Erythroblast (primary cell): Measurements from ENCODE around the gene TLX2.

Experiments
- GATA1 ChIP-seq: IDR thresholded peaks from 2 replicates; pipeline ENCODE4 v1.6.1; 2011; ENCODE audit warnings: low read depth, mild to moderate bottlenecking, control low read depth, low read length, moderate library complexity
- POLR2A ChIP-seq: IDR thresholded peaks from 2 replicates; pipeline ENCODE4 v1.6.1; 2011; ENCODE audit warnings: mild to moderate bottlenecking, low read length

DNA sequence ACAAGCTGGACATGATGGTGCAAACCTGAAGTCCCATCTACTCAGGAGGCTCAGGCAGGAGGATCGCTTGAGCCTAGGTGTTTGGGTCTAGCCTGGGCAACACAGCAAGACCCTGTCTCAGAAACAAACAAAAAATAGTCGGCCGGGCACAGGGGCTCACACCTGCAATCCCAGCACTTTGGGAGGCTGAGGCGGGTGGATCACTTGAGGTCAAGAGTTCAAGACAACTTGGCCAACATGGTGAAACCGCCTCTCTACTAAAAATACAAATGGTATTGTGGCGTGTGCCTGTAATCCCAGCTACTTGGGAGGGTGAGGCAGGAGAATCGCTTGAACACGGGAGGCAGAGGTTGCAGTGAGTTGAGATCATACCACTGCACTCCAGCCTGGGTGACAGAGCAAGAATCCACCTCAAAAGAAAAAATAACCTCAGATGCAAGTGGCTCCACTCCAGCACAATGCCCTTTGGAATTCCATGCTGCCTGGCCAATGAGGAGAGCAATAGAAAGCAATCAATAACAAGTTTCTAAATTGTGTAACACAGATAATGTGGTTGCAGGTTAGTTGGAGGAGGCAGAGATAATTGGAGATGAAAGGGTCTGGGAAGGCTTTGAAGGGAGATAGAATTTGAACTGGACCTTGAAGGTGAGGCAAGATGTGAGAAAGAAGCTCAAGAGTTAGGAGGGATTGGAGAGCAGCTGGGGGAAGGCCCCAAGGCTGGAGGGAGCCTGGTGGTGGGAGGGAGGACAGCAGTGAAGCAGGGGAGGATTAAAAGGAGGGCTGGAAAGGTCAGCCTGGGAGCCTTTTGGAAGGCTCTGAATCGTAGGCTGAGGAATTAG, 25.4 kb upstream of the TLX2 start:
- TF ChIP-seq POLR2A (no peak), GATA1 (no peak)
